ENCODE data around the gene TMEM256.

GRCh38 chr17:7392696-7393612 is 10.9 kb downstream of the TMEM256 start:
- no peak for TF ChIP-seq CTCF (IDR thresholded peaks at IDR 0.05; ENCODE audit: insufficient read depth, low read length)
- no peak for TF ChIP-seq POLR2AphosphoS5 (IDR thresholded peaks at IDR 0.05; ENCODE audit: low read depth)
- TF ChIP-seq REST (IDR thresholded peaks at IDR 0.05; ENCODE audit: insufficient replicate concordance, low read depth), result no peak
